ENCODE measurements around the gene SGCA.

Gene SGCA

DNA sequence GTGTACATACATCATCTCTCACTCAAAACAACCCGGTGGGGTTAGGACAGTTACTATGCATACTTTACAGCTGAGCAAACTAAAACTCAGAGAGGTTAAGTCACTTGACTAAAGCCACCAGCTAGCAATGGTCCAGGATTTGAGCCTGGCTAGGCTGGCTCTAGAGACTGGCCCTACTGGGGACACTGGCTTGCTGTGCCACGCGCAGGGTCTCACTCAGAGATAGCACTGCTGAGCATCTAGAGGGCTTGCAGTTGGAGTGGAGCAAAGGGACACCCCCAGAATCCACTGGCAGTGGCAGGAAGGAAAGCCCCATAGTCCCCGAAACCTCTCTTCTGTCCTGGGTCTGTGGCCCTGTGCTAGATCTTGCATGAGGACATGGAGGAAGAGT, 47.0 kb upstream of the SGCA start:
- no peaks in the 10 kb centered on the region for H3K4me1 ChIP-seq (ENCODE audit: insufficient read depth, low read length, severe bottlenecking)
- no peaks in the 10 kb centered on the region for H3K9me2 ChIP-seq (ENCODE audit: low read depth, low read length)
- 0 out of 2 replicates have a peak, but pooled peaks cover 2% of the 10 kb centered on the region for H3K27me3 ChIP-seq (ENCODE audit: insufficient read depth, low read length)
- H3K4me3 ChIP-seq (ENCODE audit: low read depth, low read length, poor library complexity, severe bottlenecking), result no peak overlapping the region
- H2AFZ ChIP-seq (ENCODE audit: low read length), result no peak overlapping the region
- H4K20me1 ChIP-seq (ENCODE audit: insufficient read depth, low read length), result no peaks in the 10 kb centered on the region
- no peak for TF ChIP-seq EZH2 (IDR thresholded peaks at IDR 0.05; ENCODE audit: borderline replicate concordance, low read length)
- TF ChIP-seq, protein P1, sequence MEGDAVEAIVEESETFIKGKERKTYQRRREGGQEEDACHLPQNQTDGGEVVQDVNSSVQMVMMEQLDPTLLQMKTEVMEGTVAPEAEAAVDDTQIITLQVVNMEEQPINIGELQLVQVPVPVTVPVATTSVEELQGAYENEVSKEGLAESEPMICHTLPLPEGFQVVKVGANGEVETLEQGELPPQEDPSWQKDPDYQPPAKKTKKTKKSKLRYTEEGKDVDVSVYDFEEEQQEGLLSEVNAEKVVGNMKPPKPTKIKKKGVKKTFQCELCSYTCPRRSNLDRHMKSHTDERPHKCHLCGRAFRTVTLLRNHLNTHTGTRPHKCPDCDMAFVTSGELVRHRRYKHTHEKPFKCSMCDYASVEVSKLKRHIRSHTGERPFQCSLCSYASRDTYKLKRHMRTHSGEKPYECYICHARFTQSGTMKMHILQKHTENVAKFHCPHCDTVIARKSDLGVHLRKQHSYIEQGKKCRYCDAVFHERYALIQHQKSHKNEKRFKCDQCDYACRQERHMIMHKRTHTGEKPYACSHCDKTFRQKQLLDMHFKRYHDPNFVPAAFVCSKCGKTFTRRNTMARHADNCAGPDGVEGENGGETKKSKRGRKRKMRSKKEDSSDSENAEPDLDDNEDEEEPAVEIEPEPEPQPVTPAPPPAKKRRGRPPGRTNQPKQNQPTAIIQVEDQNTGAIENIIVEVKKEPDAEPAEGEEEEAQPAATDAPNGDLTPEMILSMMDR (IDR thresholded peaks at IDR 0.05; ENCODE audit: low read length), result no peak
- no peaks in the 10 kb centered on the region for H3K79me2 ChIP-seq (ENCODE audit: insufficient read depth, low read length)
- no peaks in the 10 kb centered on the region for H3K36me3 ChIP-seq (ENCODE audit: insufficient read depth, low read length)
- no peaks in the 10 kb centered on the region for H3F3A ChIP-seq (ENCODE audit: insufficient read depth, low read length)
- no peak overlapping the region for H3K9ac ChIP-seq (ENCODE audit: low read length)
- no peaks in the 10 kb centered on the region for H3K9me3 ChIP-seq (ENCODE audit: low read length)
- no peak overlapping the region for H3K4me2 ChIP-seq (ENCODE audit: low read length)
- no peak overlapping the region for H3K27ac ChIP-seq (ENCODE audit: low read depth, low read length, poor library complexity, severe bottlenecking)

DNA sequence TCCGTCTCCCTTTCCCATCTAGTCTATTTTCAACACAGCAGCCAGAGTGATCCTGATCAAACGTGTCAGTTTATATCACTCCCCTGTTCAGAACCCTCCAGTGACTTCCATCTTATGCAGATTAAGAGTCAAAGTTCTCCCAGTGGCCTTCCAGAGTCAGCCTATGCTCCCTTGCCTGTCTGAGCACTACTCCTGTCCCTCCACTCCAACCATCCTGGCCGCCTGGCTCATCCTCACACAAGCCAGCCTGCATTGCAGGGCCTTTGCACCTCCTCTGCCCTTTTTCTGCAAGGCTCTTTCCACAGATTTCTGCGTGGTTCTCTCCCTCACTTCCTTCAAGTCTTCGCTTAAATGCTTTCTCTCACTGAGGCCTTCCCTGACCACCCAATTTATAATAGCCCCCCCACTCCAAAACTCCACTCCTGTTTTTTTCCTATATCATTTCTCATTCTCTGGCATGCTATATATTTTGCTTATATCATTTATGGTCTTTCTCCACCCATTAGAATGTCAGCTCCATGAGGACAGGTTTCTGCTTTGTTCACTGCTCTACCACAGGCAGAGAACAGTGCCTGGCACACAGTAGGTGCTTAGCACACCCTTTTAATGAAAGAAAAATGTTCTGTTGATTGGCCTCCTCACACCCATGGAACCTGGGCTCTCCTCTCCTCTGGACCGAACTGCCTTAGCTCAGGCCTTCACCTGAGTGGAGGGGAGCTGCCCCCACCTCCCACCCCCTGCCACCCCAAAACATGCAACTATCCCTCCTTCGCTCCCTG, 45.1 kb upstream of the SGCA start:
- Histone ChIP-seq H3K9ac (ENCODE audit: low read length) (no peak overlapping the region), H3K4me3 (ENCODE audit: low read depth, low read length, poor library complexity, severe bottlenecking) (no peak overlapping the region), H3K9me3 (ENCODE audit: low read length) (no peaks in the 10 kb centered on the region), H3K79me2 (ENCODE audit: insufficient read depth, low read length) (no peaks in the 10 kb centered on the region), H3K9me2 (ENCODE audit: low read depth, low read length) (no peaks in the 10 kb centered on the region), H3K4me2 (ENCODE audit: low read length) (no peak overlapping the region), H3K27me3 (ENCODE audit: insufficient read depth, low read length) (0 out of 2 replicates have a peak, but pooled peaks cover 5% of the 10 kb centered on the region), H2AFZ (ENCODE audit: low read length) (no peak overlapping the region), H3K27ac (ENCODE audit: low read depth, low read length, poor library complexity, severe bottlenecking) (no peak overlapping the region), H4K20me1 (ENCODE audit: insufficient read depth, low read length) (no peaks in the 10 kb centered on the region), H3K36me3 (ENCODE audit: insufficient read depth, low read length) (no peaks in the 10 kb centered on the region), H3F3A (ENCODE audit: insufficient read depth, low read length) (no peaks in the 10 kb centered on the region), H3K4me1 (ENCODE audit: insufficient read depth, low read length, severe bottlenecking) (no peaks in the 10 kb centered on the region)
- TF ChIP-seq, protein P1 (IDR thresholded peaks at IDR 0.05; ENCODE audit: low read length), result no peak
- no peak for TF ChIP-seq EZH2 (IDR thresholded peaks at IDR 0.05; ENCODE audit: borderline replicate concordance, low read length)

DNA sequence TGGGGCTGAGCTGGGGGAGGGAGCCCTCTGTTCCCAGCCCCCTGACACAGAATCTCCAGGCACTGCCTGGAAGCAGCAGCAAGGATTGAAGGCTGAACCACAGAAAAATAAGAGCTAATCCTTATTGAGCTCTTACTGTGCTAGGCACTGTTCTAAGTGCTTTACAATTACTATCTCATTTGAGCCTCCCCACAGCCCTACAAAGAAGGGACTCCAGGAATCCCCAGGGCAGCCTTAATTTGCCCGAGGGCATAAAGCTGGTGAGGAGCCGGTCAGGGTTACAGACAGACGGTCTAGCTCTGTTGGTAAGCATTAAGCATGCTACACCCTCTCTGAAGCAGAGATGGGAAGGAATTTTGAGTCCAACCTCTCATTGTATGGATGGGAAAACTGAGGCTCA, 42.9 kb upstream of the SGCA start:
- Histone ChIP-seq H3K4me1 (ENCODE audit: insufficient read depth, low read length, severe bottlenecking) (no peaks in the 10 kb centered on the region), H3K36me3 (ENCODE audit: insufficient read depth, low read length) (no peaks in the 10 kb centered on the region), H3K9me2 (ENCODE audit: low read depth, low read length) (no peaks in the 10 kb centered on the region), H3K4me2 (ENCODE audit: low read length) (no peak overlapping the region), H4K20me1 (ENCODE audit: insufficient read depth, low read length) (no peaks in the 10 kb centered on the region), H3K79me2 (ENCODE audit: insufficient read depth, low read length) (no peaks in the 10 kb centered on the region), H2AFZ (ENCODE audit: low read length) (no peak overlapping the region), H3K4me3 (ENCODE audit: low read depth, low read length, poor library complexity, severe bottlenecking) (no peak overlapping the region), H3K9me3 (ENCODE audit: low read length) (no peaks in the 10 kb centered on the region), H3K27ac (ENCODE audit: low read depth, low read length, poor library complexity, severe bottlenecking) (no peak overlapping the region), H3F3A (ENCODE audit: insufficient read depth, low read length) (no peaks in the 10 kb centered on the region), H3K9ac (ENCODE audit: low read length) (no peak overlapping the region), H3K27me3 (ENCODE audit: insufficient read depth, low read length) (peaks cover 5% of the 10 kb centered on the region; the same call in 1 of the 2 replicates)
- TF ChIP-seq, protein P1 (IDR thresholded peaks at IDR 0.05; ENCODE audit: low read length), result no peak
- TF ChIP-seq EZH2 (IDR thresholded peaks at IDR 0.05; ENCODE audit: borderline replicate concordance, low read length), result no peak
